IMR-90 (cell line): ENCODE results near the gene PPP2R5A.

ENCODE experiments used
- CTCF ChIP-seq: conservative IDR thresholded peaks from 2 replicates; pipeline ENCODE4 v1.5.1; 2012; ENCODE audit warnings: mild to moderate bottlenecking, low read depth, low read length, improper control_type of control experiment
- MXI1 ChIP-seq: IDR thresholded peaks from 2 replicates; pipeline ENCODE4 v1.6.1; 2012; ENCODE audit warnings: low read depth, mild to moderate bottlenecking, low read length, moderate library complexity, borderline replicate concordance
- POLR2A ChIP-seq: IDR thresholded peaks from 2 replicates; pipeline ENCODE4 v1.6.1; 2012; ENCODE audit warnings: mild to moderate bottlenecking, low read depth, low read length
- RAD21 ChIP-seq: IDR thresholded peaks from 2 replicates; pipeline ENCODE4 v1.6.1; 2012; ENCODE audit warnings: low read length, improper control_type of control experiment
- RCOR1 ChIP-seq: IDR thresholded peaks from 2 replicates; pipeline ENCODE4 v1.6.1; 2012; ENCODE audit warnings: mild to moderate bottlenecking, low read length, improper control_type of control experiment; ENCODE audit not compliant: insufficient replicate concordance

GRCh38 chr1:212402666-212403321, 117.6 kb downstream of the PPP2R5A start:
- TF ChIP-seq CTCF (no peak), RAD21 (no peak), MXI1 (no peak), RCOR1 (no peak), POLR2A (no peak)
